Mesendoderm (in vitro differentiated cells): ENCODE data around the gene DIPK2A. TPM values are rescaled to one million over a fixed set of nuclear protein-coding genes. Genes with fewer than 3 reads are reported as not detected.

Experiments
- DNase-seq: peaks from one replicate; pipeline ENCODE4 v3.0.0; 2013
- H2AK5ac ChIP-seq: 2 replicates; pipeline ENCODE4 v1.6.1; 2013; ENCODE audit warnings: low read length, inconsistent platforms
- H2BK120ac ChIP-seq: 2 replicates; pipeline ENCODE4 v1.6.1; 2013; ENCODE audit warnings: low read depth, mild to moderate bottlenecking, low read length, moderate library complexity, mixed read lengths
- H2BK15ac ChIP-seq: replicated peaks from 2 replicates; pipeline ENCODE4 v1.6.1; 2013; ENCODE audit warnings: low read depth, mild to moderate bottlenecking, moderate library complexity
- H2BK5ac ChIP-seq: 2 replicates; pipeline ENCODE4 v1.6.1; 2013; ENCODE audit warnings: low read length, inconsistent platforms
- H3K18ac ChIP-seq: 2 replicates; pipeline ENCODE4 v1.6.1; 2013; ENCODE audit warnings: mild to moderate bottlenecking, low read length, mixed read lengths
- H3K23ac ChIP-seq: one replicate; pipeline ENCODE4 v1.6.1; 2013; ENCODE audit warnings: low read length
- H3K27ac ChIP-seq: 2 replicates; pipeline ENCODE4 v1.5.1; 2013; ENCODE audit warnings: low read depth, mild to moderate bottlenecking, inconsistent platforms, low read length, moderate library complexity
- H3K27me3 ChIP-seq: 2 replicates; pipeline ENCODE4 v1.6.1; 2013; ENCODE audit warnings: low read length, control low read depth, mild to moderate bottlenecking, inconsistent platforms; ENCODE audit not compliant: insufficient read depth, poor library complexity
- H3K36me3 ChIP-seq: 2 replicates; pipeline ENCODE4 v1.6.1; 2013; ENCODE audit warnings: low read length, inconsistent platforms; ENCODE audit not compliant: control insufficient read depth, insufficient read depth
- H3K4ac ChIP-seq: one replicate; pipeline ENCODE4 v1.6.1; 2013; ENCODE audit warnings: low read depth, mild to moderate bottlenecking, low read length, moderate library complexity
- H3K4me1 ChIP-seq: 2 replicates; pipeline ENCODE4 v1.6.1; 2013; ENCODE audit warnings: low read depth, low read length, inconsistent platforms; ENCODE audit not compliant: control insufficient read depth
- H3K4me2 ChIP-seq: 2 replicates; pipeline ENCODE4 v1.6.1; 2013; ENCODE audit warnings: low read length
- H3K4me3 ChIP-seq: 2 replicates; pipeline ENCODE4 v1.5.1; 2013; ENCODE audit warnings: mild to moderate bottlenecking, low read length
- H3K56ac ChIP-seq: one replicate; pipeline ENCODE4 v1.6.1; 2013; ENCODE audit warnings: low read length
- H3K79me1 ChIP-seq: 2 replicates; pipeline ENCODE4 v1.6.1; 2013; ENCODE audit warnings: low read length, inconsistent platforms
- H3K79me2 ChIP-seq: 2 replicates; pipeline ENCODE4 v1.6.1; 2013; ENCODE audit warnings: mild to moderate bottlenecking, low read length; ENCODE audit not compliant: control insufficient read depth, insufficient read depth
- H3K9ac ChIP-seq: 2 replicates; pipeline ENCODE4 v1.6.1; 2013; ENCODE audit warnings: low read length, inconsistent platforms
- H4K5ac ChIP-seq: one replicate; pipeline ENCODE4 v1.6.1; 2013; ENCODE audit warnings: low read length
- H4K8ac ChIP-seq: one replicate; pipeline ENCODE4 v1.6.1; 2013; ENCODE audit warnings: low read depth, mild to moderate bottlenecking, control low read depth, low read length, moderate library complexity
- WGBS: extraction: QIAGEN DNeasy Blood & Tissue Kit; methylation state at CpG from one replicate; pipeline ENCODE4 v1.1.7; 2013; ENCODE audit warnings: low lambda C conversion rate, missing lambda C conversion rate; ENCODE audit not compliant: insufficient coverage; ENCODE audit errors: extremely low coverage; 5-methylcytosine and 5-hydroxymethylcytosine counted together
- polyA plus RNA-seq, 2 experiments: library from polyadenylated mRNA; stranded (reverse); fragments of 200-250 nt; gene quantifications; one replicate each; pipeline ENCODE4 v1.2.3, GENCODE V29; 2013

DIPK2A gene, protein sequence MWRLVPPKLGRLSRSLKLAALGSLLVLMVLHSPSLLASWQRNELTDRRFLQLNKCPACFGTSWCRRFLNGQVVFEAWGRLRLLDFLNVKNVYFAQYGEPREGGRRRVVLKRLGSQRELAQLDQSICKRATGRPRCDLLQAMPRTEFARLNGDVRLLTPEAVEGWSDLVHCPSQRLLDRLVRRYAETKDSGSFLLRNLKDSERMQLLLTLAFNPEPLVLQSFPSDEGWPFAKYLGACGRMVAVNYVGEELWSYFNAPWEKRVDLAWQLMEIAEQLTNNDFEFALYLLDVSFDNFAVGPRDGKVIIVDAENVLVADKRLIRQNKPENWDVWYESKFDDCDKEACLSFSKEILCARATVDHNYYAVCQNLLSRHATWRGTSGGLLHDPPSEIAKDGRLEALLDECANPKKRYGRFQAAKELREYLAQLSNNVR
- 32.7 TPM for polyA plus RNA-seq (2013, experiment 1 of 2)
- polyA plus RNA-seq (2013, experiment 2 of 2): 34.3 TPM

DNA sequence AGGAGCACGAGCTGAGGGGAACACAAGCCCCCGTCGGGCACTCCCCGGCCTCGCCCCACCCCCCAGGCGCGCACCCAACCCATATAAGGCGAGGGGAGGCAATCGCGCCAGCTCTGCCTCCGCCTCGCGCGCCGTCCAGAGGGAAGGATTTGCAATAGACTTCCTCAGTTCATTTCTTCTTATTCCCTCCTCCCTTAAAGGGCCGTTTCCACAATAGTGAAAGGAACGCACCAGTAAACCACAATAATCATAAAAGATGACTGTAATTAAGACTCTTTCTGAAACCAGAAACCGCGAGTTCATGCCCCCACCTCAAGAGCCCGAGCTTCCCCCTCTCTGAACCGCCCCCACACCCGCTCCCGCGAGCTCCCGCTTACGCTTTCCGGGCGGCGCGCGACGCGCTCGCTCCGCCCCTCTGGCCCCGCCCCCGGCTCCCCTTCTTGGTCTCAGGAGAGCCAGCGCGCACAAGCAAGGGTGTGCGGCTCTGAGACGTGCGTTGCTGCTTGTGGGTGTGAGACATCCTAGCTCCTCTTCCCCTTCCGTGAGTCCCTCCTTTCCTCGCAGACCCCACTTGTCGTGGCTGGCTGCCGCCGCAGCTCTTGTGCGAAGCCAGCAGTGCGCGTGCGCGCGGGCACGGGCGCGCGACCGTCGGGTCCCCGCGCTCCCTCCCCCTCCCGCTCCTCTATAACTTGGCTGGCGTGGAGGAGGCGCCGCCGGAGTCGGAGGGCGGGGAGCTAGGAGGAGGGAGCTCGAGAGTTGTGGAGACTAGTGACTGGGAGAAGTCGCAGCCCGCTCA, at the start of gene DIPK2A:
Gene DIPK2A (plus strand): TSS at position 465 of the 796 bp plus-strand sequence. CDS start 510 bp downstream, outside the sequence.
- H4K5ac ChIP-seq: no peak within 1 kb of the TSS
- peaks cover 35% of the 10 kb centered on the region for H3K79me2 ChIP-seq
- H2BK120ac ChIP-seq: no peak within 1 kb of the TSS
- peak within 1 kb of the TSS; percentile 38 for H3K4ac ChIP-seq
- no peaks in the 10 kb centered on the region for H3K79me1 ChIP-seq
- H3K4me1 ChIP-seq: no peaks in the 10 kb centered on the region
- no peak within 1 kb of the TSS for H2BK15ac ChIP-seq
- H2BK5ac ChIP-seq: peak within 1 kb of the TSS; percentile 100
- peak; percentile 98 for DNase-seq
- peak within 1 kb of the TSS; percentile 83 for H3K9ac ChIP-seq
- peak within 1 kb of the TSS; percentile 100 for H3K23ac ChIP-seq
- no peak within 1 kb of the TSS for H2AK5ac ChIP-seq
- no peak within 1 kb of the TSS for H4K8ac ChIP-seq
- peak within 1 kb of the TSS; percentile 100 for H3K27ac ChIP-seq
- peak within 1 kb of the TSS; percentile 100 for H3K56ac ChIP-seq
- H3K4me3 ChIP-seq: peak within 1 kb of the TSS; percentile 63
- WGBS: no CpG with 5 or more reads among the region's 71 CpGs
- peak within 1 kb of the TSS; percentile 73 for H3K18ac ChIP-seq
- no peaks in the 10 kb centered on the region for H3K27me3 ChIP-seq
- H3K36me3 ChIP-seq: no peaks in the 10 kb centered on the region
- H3K4me2 ChIP-seq: peak within 1 kb of the TSS; percentile 67

DNA sequence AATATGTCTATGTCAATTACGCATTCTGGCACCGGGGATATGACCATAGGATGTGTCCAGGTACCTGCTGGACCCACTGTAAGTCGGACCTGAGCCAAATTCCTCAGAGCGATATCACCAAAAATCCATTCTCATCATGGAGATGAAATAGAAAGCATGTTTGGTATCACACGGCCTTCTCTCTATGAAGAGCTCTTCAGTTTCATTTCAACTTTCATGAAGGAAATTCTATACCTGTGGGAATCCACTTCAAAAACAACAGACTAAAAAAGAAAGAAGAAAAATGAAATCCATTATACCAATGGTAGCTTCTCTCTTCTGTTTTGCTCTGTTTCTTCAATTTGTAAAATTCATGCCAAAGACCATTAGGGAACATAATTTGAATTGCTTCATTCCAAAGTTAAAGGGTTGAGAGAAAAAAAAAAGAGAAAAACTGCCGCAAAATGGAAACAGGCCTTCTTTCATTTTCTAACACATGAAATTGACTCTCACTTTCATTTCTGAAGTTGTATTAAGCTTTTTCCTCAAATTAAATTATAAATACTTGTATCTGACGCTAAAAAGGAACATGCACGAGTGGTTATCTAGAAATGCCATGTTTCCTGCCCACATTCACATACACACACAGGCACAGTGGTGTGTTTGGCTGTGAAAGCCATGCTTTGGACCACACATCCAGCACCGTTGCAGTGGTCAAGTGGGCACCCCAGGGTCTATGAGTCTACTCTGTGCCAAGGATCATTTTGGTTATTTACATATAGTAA, 46.9 kb upstream of the DIPK2A start:
- no peak overlapping the region for H4K5ac ChIP-seq
- no peaks in the 10 kb centered on the region for H3K79me2 ChIP-seq
- H3K4me3 ChIP-seq: no peak overlapping the region
- no peak for DNase-seq
- no peak overlapping the region for H2AK5ac ChIP-seq
- H4K8ac ChIP-seq: no peak overlapping the region
- H2BK15ac ChIP-seq: no peak overlapping the region
- H3K36me3 ChIP-seq: no peaks in the 10 kb centered on the region
- H3K4ac ChIP-seq: no peak overlapping the region
- H3K23ac ChIP-seq: no peak overlapping the region
- no peak overlapping the region for H3K4me2 ChIP-seq
- no peak overlapping the region for H3K27ac ChIP-seq
- no CpG with 5 or more reads among the region's 9 CpGs for WGBS
- H2BK5ac ChIP-seq: no peak overlapping the region
- H3K79me1 ChIP-seq: no peaks in the 10 kb centered on the region
- H3K18ac ChIP-seq: no peak overlapping the region
- no peaks in the 10 kb centered on the region for H3K27me3 ChIP-seq
- H3K56ac ChIP-seq: no peak overlapping the region
- no peaks in the 10 kb centered on the region for H3K4me1 ChIP-seq
- no peak overlapping the region for H3K9ac ChIP-seq
- H2BK120ac ChIP-seq: no peak overlapping the region

GRCh38 chr3:143928056-143928455, 43.6 kb upstream of the DIPK2A start:
- no peak for DNase-seq
- no peak overlapping the region for H2BK120ac ChIP-seq
- H3K18ac ChIP-seq: no peak overlapping the region
- no peak overlapping the region for H4K5ac ChIP-seq
- H3K27ac ChIP-seq: no peak overlapping the region
- no peaks in the 10 kb centered on the region for H3K36me3 ChIP-seq
- H3K23ac ChIP-seq: no peak overlapping the region
- H3K4me1 ChIP-seq: no peaks in the 10 kb centered on the region
- no peak overlapping the region for H3K4me2 ChIP-seq
- H3K4me3 ChIP-seq: no peak overlapping the region
- no peaks in the 10 kb centered on the region for H3K27me3 ChIP-seq
- no peak overlapping the region for H4K8ac ChIP-seq
- no peaks in the 10 kb centered on the region for H3K79me2 ChIP-seq
- H3K56ac ChIP-seq: no peak overlapping the region
- no peak overlapping the region for H2BK5ac ChIP-seq
- H3K79me1 ChIP-seq: no peaks in the 10 kb centered on the region
- no peak overlapping the region for H2AK5ac ChIP-seq
- no CpG with 5 or more reads among the region's 1 CpG for WGBS
- H3K9ac ChIP-seq: no peak overlapping the region
- no peak overlapping the region for H2BK15ac ChIP-seq
- H3K4ac ChIP-seq: no peak overlapping the region

DNA sequence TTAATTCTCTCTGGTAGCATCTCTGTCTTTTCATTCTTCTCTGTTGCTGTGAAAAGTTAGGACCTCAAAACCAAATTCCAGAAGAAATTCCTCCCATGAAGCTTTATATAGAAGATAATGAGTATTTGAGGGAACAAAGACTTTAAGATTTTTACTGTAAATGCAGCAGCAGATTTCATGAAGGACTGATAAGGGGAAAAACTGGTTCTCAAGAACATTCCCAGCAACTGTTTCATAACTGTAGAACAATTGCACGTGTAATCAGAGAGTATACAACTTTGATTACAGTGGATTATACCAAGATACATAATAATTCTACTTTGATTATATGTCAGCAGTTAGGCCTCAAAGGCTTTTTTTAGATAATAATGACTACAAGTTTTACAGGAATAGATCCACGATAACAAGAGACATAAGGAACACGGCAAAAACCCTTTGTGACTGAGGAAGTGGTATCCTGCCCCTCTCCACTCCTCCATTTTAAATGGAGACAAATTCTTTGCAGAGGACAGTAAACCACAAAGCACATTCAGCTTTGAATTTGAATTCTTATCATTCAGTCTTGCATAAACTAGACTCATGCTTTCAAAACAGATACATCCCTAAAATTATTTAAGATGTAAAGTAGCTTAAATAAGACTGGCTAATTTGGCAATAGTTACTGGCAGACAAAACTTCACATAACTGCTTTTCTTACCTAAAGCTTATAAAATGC, 42.9 kb upstream of the DIPK2A start:
- Histone ChIP-seq H3K4me2 (no peak overlapping the region), H3K79me1 (no peaks in the 10 kb centered on the region), H3K18ac (no peak overlapping the region), H3K4me1 (no peaks in the 10 kb centered on the region), H3K36me3 (no peaks in the 10 kb centered on the region), H2BK5ac (no peak overlapping the region), H3K27me3 (no peaks in the 10 kb centered on the region), H2BK120ac (no peak overlapping the region), H3K4me3 (no peak overlapping the region), H3K4ac (no peak overlapping the region), H2AK5ac (no peak overlapping the region), H3K23ac (no peak overlapping the region), H2BK15ac (no peak overlapping the region), H3K79me2 (no peaks in the 10 kb centered on the region), H3K27ac (no peak overlapping the region), H3K9ac (no peak overlapping the region), H3K56ac (no peak overlapping the region), H4K8ac (no peak overlapping the region), H4K5ac (no peak overlapping the region)
- WGBS: no CpG with 5 or more reads among the region's 3 CpGs
- no peak for DNase-seq

- no peak for DNase-seq
- no CpG with 5 or more reads among the region's 3 CpGs for WGBS
Measured at GRCh38 chr3:143934791-143935190, 36.8 kb upstream of the DIPK2A start.

More at GRCh38 chr3:143934791-143935190, 36.8 kb upstream of the DIPK2A start:
- Histone ChIP-seq H3K23ac (no peak overlapping the region), H3K56ac (no peak overlapping the region), H3K4ac (no peak overlapping the region), H2BK15ac (no peak overlapping the region), H3K79me2 (no peaks in the 10 kb centered on the region), H3K9ac (no peak overlapping the region), H3K36me3 (no peaks in the 10 kb centered on the region), H3K4me2 (no peak overlapping the region), H3K27me3 (no peaks in the 10 kb centered on the region), H4K5ac (no peak overlapping the region), H3K4me1 (no peaks in the 10 kb centered on the region), H3K18ac (no peak overlapping the region), H4K8ac (no peak overlapping the region), H2BK5ac (no peak overlapping the region), H2BK120ac (no peak overlapping the region), H3K4me3 (no peak overlapping the region), H2AK5ac (no peak overlapping the region), H3K79me1 (no peaks in the 10 kb centered on the region), H3K27ac (no peak overlapping the region)
